ENCODE results near the gene CEP78.
A peak's percentile ranks its signal among the peaks of the same experiment; 100 is the strongest.
"Not testable (repeated sequence)": the region's sequence is repeated elsewhere in the genome, so short reads cannot be mapped to it uniquely, and the experiment has no call there.

Gene CEP78

GRCh38 chr9:78235762-78236550, at the start of gene CEP78:
CEP78 (plus strand) TSS chr9:78236075; CDS start chr9:78236351, 276 bp downstream.
- DNase-seq (ENCODE audit: low spot score) = peak; percentile 85

GRCh38 chr9:78187763-78188484, 48.0 kb upstream of the CEP78 start:
- peak; percentile 65 for DNase-seq (ENCODE audit: low spot score)

- no peak for DNase-seq (ENCODE audit: low spot score)
Observed at GRCh38 chr9:78188594-78188993, 47.3 kb upstream of the CEP78 start.

GRCh38 chr9:78189001-78189400, 46.9 kb upstream of the CEP78 start:
- DNase-seq (ENCODE audit: low spot score) = peak; percentile 46

- DNase-seq (ENCODE audit: low spot score) = no peak
Observed at GRCh38 chr9:78189461-78189860, 46.4 kb upstream of the CEP78 start.

GRCh38 chr9:78191931-78192330, 43.9 kb upstream of the CEP78 start:
- DNase-seq (ENCODE audit: low spot score) = no peak

GRCh38 chr9:78196258-78196657, 39.6 kb upstream of the CEP78 start:
- DNase-seq (ENCODE audit: low spot score) = peak; percentile 29

- DNase-seq (ENCODE audit: low spot score) = not testable (repeated sequence)
Observed at GRCh38 chr9:78201158-78201777, 34.6 kb upstream of the CEP78 start.

- no peak for DNase-seq (ENCODE audit: low spot score)
Observed at GRCh38 chr9:78207319-78207718, 28.6 kb upstream of the CEP78 start.

- DNase-seq (ENCODE audit: low spot score) = no peak
Observed at GRCh38 chr9:78207901-78208300, 28.0 kb upstream of the CEP78 start.

GRCh38 chr9:78209127-78209526, 26.7 kb upstream of the CEP78 start:
- no peak for DNase-seq (ENCODE audit: low spot score)

- DNase-seq (ENCODE audit: low spot score) = no peak
Observed at GRCh38 chr9:78210841-78211301, 25.0 kb upstream of the CEP78 start.

GRCh38 chr9:78212868-78213267, 23.0 kb upstream of the CEP78 start:
- DNase-seq (ENCODE audit: low spot score) = peak; percentile 16

GRCh38 chr9:78213712-78214111, 22.2 kb upstream of the CEP78 start:
- DNase-seq (ENCODE audit: low spot score) = peak; percentile 94

- peak; percentile 51 for DNase-seq (ENCODE audit: low spot score)
Observed at GRCh38 chr9:78214492-78214891, 21.4 kb upstream of the CEP78 start.

- no peak for DNase-seq (ENCODE audit: low spot score)
Observed at GRCh38 chr9:78215706-78216105, 20.2 kb upstream of the CEP78 start.

GRCh38 chr9:78218890-78219289, 17.0 kb upstream of the CEP78 start:
- DNase-seq (ENCODE audit: low spot score) = no peak

GRCh38 chr9:78221425-78221824, 14.4 kb upstream of the CEP78 start:
- DNase-seq (ENCODE audit: low spot score) = no peak

- DNase-seq (ENCODE audit: low spot score) = not testable (repeated sequence)
Observed at GRCh38 chr9:78221841-78222240, 14.0 kb upstream of the CEP78 start.

- DNase-seq (ENCODE audit: low spot score) = no peak
Observed at GRCh38 chr9:78230761-78231160, 5.1 kb upstream of the CEP78 start.

GRCh38 chr9:78232471-78232870, 3.4 kb upstream of the CEP78 start:
- not testable (repeated sequence) for DNase-seq (ENCODE audit: low spot score)

GRCh38 chr9:78234810-78235209, 1.1 kb upstream of the CEP78 start:
- DNase-seq (ENCODE audit: low spot score) = no peak

- DNase-seq (ENCODE audit: low spot score) = no peak
Observed at GRCh38 chr9:78235256-78235761, 566 bp upstream of the CEP78 start.
